ENCODE data around the gene ZNF37A.
"Not testable (repeated sequence)": the region's sequence is repeated elsewhere in the genome, so short reads cannot be mapped to it uniquely, and the experiment has no call there.

ZNF37A gene

DNA sequence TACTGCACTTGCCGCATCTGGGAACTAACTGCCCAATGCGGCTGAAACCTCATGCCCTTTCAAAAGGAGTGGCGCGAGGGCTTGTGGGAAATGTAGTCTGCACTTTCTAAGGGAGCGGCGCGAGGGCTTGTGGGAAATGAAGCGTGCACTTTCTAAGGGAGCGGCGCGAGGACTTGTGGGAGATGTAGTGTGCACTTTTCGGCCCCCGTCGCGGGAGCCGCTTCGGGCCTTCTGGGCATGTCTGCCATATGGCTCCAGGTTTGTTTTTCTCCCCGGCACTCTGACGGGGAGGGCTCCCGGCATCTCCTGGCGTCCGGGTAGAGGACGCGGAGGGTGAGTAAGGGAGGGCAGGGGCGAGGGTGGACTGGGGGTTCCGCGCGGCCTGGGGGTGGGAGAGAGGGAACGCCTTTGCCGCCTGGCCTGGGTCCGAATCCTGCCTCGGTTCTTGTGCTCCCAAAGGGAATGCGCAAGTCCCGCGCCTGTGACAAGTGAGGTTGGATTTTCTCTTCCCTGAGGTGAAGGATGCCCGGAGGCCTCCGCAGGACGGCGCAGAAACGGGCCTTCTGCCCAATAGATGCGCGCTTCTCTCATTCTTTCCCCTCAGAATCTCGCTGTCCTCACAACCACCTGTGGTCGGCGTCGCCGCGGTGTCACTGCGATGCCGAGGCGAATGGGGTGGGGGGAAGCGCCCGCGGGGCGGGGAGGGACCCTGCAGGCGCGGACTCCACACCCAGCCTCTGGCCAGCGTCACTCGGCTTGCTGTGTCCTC is at the start of gene ZNF37A:
Gene ZNF37A, plus strand, starts transcription at position 180 of the 769 bp plus-strand sequence. CDS start 2,281 bp downstream, outside the sequence.
- peak; percentile 93 for DNase-seq

DNA sequence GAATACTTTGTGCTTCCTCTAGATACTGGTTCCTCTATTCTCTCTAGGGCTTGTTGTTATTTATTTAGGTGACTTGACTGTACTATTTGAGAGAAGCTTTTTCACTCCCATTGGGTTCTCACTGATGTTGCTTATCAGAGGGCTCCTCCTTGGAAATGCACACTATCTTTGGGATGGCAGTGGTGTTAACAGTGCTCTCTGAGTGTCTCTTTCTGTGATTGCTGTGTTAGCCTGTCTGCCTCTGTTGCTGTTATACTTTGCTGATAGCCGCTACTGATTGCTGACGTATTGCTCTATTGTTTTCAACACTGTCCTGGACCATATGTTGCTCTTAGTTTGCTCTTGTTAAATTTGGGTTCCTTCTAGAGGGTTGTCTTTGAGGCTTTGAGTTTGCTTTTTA is 49.0 kb upstream of the ZNF37A start:
- DNase-seq: no peak

GRCh38 chr10:38047666-38048065 is 46.5 kb upstream of the ZNF37A start:
- no peak for DNase-seq

DNA sequence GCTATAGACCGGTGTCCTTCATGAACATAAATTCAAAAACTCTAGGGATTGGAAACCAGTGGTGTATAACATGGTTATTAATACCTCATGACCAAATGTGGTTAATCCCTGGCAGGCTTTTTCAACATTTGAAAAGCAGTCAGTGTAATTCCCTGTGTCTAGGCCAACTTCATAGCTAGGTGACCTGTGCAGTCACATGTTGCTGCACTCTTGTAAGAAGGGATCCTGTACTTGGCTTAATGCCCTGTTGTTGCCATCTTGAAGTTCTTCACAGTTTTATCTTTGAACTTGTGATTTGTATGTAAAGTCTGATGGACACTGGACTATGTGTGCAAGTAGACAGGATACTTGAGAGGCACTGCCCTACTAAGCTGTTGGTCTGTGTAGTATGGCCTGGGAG is 43.9 kb upstream of the ZNF37A start:
- no peak for DNase-seq

DNA sequence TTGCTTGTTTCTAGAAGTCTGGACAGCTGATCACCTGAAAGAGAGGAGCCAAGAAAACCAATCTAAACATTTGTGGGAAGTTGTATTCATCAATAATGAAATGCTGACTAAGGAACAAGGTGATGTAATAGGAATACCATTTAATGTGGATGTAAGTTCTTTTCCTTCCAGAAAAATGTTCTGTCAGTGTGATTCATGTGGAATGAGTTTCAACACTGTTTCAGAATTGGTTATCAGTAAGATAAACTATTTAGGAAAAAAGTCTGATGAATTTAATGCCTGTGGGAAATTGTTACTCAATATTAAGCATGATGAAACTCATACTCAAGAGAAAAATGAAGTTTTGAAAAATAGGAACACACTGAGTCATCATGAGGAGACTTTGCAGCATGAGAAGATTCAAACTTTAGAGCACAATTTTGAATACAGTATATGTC is 39.8 kb upstream of the ZNF37A start:
- no peak for DNase-seq

DNA sequence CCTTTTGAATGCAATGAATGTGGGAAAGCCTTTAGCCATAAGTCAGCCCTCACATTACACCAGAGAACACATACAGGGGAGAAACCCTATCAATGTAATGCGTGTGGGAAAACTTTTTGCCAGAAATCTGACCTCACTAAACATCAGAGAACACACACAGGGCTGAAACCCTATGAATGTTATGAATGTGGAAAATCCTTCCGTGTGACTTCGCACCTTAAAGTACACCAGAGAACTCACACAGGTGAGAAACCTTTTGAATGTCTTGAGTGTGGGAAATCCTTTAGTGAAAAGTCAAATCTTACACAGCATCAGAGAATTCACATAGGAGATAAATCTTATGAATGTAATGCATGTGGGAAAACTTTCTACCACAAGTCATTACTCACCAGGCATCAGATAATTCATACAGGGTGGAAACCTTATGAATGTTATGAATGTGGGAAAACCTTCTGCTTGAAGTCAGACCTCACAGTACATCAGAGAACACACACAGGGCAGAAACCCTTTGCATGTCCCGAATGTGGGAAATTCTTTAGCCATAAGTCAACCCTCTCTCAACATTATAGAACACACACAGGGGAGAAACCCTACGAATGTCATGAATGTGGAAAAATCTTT is 38.8 kb upstream of the ZNF37A start:
- DNase-seq: not testable (repeated sequence)

GRCh38 chr10:38069663-38070062 is 24.5 kb upstream of the ZNF37A start:
- DNase-seq: not testable (repeated sequence)

DNA sequence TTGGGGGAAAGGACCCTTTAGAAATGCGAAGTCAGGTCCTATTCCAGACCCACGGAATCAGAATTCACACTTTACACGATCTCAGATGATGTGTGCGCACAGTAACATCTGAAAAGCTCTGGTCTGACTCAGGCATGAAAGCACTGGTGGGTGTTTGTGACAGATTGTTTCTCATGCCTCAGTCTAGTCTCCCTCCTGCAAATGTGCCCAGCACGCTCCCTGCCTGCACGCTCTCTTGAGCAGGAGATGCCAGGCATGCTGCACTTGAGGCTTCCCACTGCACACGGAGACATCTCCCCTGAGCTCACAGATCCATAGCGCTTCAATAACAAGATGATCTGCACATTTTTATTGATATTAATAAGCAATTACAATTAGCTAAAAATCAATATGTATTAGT is 23.6 kb upstream of the ZNF37A start:
- DNase-seq: no peak

- no peak for DNase-seq
Observed at GRCh38 chr10:38072552-38072951, 21.6 kb upstream of the ZNF37A start.

- no peak for DNase-seq
Observed at GRCh38 chr10:38076687-38077086, 17.4 kb upstream of the ZNF37A start.

DNA sequence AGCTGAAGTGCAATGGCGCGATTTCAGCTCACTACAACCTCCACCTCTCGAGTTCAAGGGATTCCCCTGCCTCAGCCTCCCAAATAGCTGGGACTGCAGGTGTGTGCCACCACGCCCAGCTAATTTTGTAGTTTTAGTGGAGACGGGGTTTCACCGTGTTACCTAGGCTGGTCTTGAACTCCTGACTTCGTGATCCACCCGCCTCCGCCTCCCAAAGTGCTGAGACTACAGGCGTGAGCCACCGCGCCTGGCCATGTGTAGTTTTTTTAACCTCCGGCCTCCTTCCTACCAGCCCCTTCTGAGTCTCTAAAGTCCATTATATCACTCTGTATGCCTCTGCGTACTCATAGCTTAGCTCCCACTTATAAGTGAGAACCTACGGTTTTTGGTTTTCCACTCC is 819 bp upstream of the ZNF37A start:
- DNase-seq: not testable (repeated sequence)

DNA sequence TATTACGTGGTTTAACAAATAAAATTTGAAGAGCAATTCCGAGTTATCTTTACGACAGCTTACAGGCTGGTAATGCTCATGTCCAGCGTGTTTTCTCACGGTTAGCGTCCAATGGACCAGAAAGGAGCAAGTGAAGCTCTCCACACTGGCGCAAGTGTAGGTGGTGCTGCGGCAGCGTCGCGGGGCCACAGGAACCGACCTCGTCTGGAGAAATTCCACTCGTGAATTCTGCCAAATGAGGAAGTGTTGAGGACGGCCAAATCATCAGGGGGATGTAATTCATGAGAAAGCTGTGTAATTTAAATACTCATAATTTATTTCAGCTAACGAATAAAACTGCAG is 350 bp upstream of the ZNF37A start:
- no peak for DNase-seq

GRCh38 chr10:38094927-38095574 is 914 bp downstream of the ZNF37A start:
- no peak for DNase-seq

GRCh38 chr10:38102880-38103279 is 8.7 kb downstream of the ZNF37A start:
- no peak for DNase-seq

DNA sequence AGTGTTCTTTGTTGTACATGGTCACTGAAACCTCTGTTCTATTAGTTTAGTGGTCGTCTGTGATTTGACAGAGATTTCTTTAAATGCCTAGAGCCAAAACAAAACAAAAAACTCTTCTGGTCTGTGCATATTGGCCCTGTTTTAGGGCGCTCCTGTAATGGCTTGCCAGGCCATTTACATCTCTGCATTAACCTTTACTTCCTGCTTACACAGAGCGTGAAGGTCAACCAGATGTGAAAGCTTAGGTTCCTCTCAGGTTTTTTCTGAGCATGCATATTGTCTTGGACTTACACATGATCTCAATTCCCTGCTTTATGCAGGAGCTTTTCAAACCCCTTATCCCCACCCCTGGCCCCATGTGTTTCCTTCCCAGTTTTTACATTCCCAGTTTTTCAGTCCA is 9.6 kb downstream of the ZNF37A start:
- DNase-seq: no peak

DNA sequence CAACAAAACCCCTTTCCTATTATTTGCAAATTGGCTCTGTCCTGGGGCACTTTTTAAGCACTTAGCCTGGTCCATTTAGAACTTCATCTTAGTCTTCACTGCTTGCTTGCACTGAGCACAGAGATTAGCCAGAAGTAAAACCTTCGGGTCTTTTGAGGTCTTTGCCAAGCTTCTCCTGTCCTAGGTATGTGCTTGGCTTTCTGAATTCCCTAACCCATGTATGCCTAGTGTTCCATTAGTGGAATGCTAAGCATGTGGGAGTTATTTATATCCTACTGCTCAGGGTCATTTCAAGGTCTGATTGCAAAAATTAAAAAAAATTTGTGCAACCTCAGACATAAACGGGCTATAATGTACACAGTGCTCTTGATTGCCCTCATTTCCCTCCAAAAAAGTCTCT is 18.0 kb downstream of the ZNF37A start:
- no peak for DNase-seq

DNA sequence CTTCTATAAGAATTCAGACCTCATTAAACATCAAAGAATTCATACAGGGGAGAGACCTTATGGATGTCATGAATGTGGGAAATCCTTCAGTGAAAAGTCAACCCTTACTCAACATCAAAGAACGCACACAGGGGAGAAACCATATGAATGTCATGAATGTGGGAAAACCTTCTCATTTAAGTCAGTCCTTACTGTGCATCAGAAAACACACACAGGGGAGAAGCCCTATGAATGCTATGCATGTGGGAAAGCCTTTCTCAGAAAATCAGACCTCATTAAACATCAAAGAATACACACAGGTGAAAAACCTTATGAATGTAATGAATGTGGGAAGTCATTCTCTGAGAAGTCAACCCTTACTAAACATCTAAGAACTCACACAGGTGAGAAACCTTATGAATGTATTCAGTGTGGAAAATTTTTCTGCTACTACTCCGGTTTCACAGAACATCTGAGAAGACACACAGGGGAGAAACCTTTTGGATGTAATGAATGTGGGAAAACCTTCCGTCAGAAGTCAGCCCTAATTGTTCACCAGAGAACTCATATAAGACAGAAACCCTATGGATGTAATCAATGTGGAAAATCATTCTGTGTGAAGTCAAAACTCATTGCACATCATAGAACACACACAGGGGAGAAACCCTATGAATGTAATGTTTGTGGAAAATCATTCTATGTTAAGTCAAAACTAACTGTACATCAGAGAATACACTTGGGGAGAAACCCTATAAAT is 24.1 kb downstream of the ZNF37A start:
- DNase-seq: no peak

GRCh38 chr10:38119038-38119437 is 24.9 kb downstream of the ZNF37A start:
- DNase-seq: no peak

DNA sequence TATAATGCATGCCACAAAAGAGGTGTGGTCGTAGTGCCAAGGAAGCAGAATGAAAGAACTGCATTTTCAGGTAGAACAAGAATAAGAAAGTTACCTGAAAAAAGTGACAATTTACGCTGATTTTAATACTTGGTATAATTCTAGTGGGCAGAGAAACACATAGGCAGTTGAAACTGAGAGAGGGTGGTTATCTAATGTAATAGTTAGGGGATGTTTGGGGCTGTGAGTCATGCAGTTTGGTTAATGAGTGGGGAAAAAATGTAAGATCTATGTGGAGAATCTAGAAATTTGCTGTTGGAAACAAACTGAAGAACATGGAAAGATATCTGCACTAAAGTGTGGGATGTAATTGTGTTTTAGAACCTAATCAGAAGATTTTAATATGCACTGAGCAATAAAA is 33.7 kb downstream of the ZNF37A start:
- DNase-seq: no peak

DNA sequence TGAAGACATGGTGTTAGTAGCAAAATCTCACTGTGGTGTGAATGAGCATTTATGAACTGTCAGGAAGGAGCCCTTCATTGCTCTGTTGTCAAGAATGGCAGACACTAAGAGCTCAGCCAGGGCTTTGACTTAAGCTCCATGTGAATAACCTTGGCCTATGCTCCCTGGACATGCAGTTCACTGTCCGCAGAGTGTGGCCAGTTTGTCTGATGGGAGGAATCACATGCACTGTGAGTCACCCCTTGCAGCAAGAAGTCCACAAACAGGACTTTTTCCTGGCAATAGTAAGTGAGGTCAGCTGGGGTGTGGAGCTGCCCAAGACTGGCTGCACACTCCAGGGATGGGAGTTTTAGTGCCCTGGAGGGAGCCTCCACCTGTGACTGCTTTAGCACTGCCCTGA is 49.5 kb downstream of the ZNF37A start:
- no peak for DNase-seq

- no peak for DNase-seq
Observed at GRCh38 chr10:38146579-38147333, 52.6 kb downstream of the ZNF37A start.

DNA sequence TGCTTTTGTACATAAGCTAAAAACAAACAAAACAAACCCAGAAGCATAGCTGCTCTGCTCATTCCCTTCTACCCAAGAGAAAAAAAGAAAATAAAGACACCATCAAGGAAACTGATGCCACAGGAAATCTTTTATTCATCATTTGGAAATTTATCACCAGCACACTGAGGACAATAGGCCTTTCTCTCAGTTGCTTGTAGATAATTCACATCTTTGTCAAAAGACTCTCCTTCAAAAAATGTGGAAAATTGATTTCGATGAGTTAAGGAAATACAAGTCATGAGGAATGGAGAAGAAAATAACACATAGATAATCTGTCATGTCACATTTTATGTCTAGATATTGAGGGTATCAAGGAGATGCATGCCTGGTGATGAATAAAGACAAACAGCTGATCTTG is 53.5 kb downstream of the ZNF37A start:
- DNase-seq: no peak

Measured in stimulated activated CD4-positive, alpha-beta T cell treated with anti-CD3 and anti-CD28 coated beads, Interleukin-15, amount 100 ng/mL, for 24 hours (primary cell).